Breast epithelium (tissue), 4 donors: ENCODE measurements around the gene CHRNB2. TPM values are rescaled to one million over a fixed set of nuclear protein-coding genes. Genes with fewer than 3 reads are reported as not detected.

Experiments
- DNase-seq, 2 donors: peaks; one replicate each; pipeline ENCODE4 v3.0.0-alpha.2; 2019; ENCODE audit warnings: low spot score in 2 of 2
- H3K27ac ChIP-seq, 2 donors: fragments of 200-600 bp; sonication (generic) in 1 of 2; one replicate each; pipeline ENCODE4 v1.5.1; 2016 to 2019; ENCODE audit warnings: mild to moderate bottlenecking in 1 of 2
- H3K27me3 ChIP-seq, 2 donors: fragments of 200-600 bp; sonication (generic) in 1 of 2; one replicate each; pipeline versions ENCODE4 v1.5.1 to v1.6.0; 2017 to 2019; ENCODE audit warnings: control low read depth in 1 of 2, mild to moderate bottlenecking in 1 of 2
- H3K36me3 ChIP-seq: fragments of 200-600 bp; one replicate; pipeline ENCODE4 v1.5.1; 2019
- H3K4me1 ChIP-seq, 2 donors: fragments of 200-600 bp; sonication (generic); one replicate each; pipeline ENCODE4 v1.5.1; 2016 to 2019; ENCODE audit warnings: control low read depth in 1 of 2
- H3K4me3 ChIP-seq, 3 donors: fragments of 200-600 bp; sonication (generic); 1 replicate in 2 of 3; 2 replicates in 1 of 3; pipeline ENCODE4 v1.5.1; 2016 to 2019; ENCODE audit warnings: mild to moderate bottlenecking in 3 of 3, moderate library complexity in 2 of 3
- H3K9me3 ChIP-seq, 2 donors: fragments of 200-600 bp; sonication (generic) in 1 of 2; one replicate each; pipeline ENCODE4 v1.5.1; 2016 to 2019; ENCODE audit warnings: control low read depth in 1 of 2
- POLR2A ChIP-seq: fragments of 450-650 bp; IDR thresholded peaks from one replicate; pipeline ENCODE4 v1.6.1; 2016; ENCODE audit warnings: antibody characterized with exemption, mild to moderate bottlenecking, moderate library complexity
- POLR2AphosphoS5 ChIP-seq, 3 donors: sonication (generic); formaldehyde crosslinking; IDR thresholded peaks; one replicate each; pipeline ENCODE4 v1.6.1; 2017; ENCODE audit warnings: antibody characterized with exemption in 3 of 3
- intact Hi-C: fragments of 100-400 bp; cut with DNase I; formaldehyde crosslinking; loops from one replicate; pipeline ENCODE4 v1.15.1; 2023; ENCODE audit warnings: low total_unique reads
- total RNA-seq, 3 donors: library from RNA; depleted of rRNA; stranded (reverse); fragments of >200 nt; gene quantifications; one replicate each; pipeline ENCODE4 v1.1.0, GENCODE V29; 2016
- TF ChIP-seq, protein P1 (sequence below), 3 donors: fragments of 450-650 bp; IDR thresholded peaks; one replicate each; pipeline ENCODE4 v1.5.1; 2016 to 2017; ENCODE audit warnings: antibody characterized with exemption in 3 of 3, mild to moderate bottlenecking in 3 of 3, moderate library complexity in 3 of 3

CHRNB2 gene
- total RNA-seq, 3 donors from 2014 or later = 0.16 to 1.3 (median 0.73) TPM

DNA sequence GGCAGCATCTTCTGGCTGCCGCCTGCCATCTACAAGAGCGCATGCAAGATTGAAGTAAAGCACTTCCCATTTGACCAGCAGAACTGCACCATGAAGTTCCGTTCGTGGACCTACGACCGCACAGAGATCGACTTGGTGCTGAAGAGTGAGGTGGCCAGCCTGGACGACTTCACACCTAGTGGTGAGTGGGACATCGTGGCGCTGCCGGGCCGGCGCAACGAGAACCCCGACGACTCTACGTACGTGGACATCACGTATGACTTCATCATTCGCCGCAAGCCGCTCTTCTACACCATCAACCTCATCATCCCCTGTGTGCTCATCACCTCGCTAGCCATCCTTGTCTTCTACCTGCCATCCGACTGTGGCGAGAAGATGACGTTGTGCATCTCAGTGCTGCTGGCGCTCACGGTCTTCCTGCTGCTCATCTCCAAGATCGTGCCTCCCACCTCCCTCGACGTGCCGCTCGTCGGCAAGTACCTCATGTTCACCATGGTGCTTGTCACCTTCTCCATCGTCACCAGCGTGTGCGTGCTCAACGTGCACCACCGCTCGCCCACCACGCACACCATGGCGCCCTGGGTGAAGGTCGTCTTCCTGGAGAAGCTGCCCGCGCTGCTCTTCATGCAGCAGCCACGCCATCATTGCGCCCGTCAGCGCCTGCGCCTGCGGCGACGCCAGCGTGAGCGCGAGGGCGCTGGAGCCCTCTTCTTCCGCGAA lies 3.8 kb downstream of the CHRNB2 start:
- intact Hi-C loops = no loop called here
- Histone ChIP-seq H3K4me1 (no peaks in the 10 kb centered on the region), H3K27ac (no peak overlapping the region), H3K4me3 (no peak overlapping the region), H3K9me3 (no peaks in the 10 kb centered on the region), H3K27me3 (no peaks in the 10 kb centered on the region), H3K36me3 (no peaks in the 10 kb centered on the region)
- TF ChIP-seq, protein P1, sequence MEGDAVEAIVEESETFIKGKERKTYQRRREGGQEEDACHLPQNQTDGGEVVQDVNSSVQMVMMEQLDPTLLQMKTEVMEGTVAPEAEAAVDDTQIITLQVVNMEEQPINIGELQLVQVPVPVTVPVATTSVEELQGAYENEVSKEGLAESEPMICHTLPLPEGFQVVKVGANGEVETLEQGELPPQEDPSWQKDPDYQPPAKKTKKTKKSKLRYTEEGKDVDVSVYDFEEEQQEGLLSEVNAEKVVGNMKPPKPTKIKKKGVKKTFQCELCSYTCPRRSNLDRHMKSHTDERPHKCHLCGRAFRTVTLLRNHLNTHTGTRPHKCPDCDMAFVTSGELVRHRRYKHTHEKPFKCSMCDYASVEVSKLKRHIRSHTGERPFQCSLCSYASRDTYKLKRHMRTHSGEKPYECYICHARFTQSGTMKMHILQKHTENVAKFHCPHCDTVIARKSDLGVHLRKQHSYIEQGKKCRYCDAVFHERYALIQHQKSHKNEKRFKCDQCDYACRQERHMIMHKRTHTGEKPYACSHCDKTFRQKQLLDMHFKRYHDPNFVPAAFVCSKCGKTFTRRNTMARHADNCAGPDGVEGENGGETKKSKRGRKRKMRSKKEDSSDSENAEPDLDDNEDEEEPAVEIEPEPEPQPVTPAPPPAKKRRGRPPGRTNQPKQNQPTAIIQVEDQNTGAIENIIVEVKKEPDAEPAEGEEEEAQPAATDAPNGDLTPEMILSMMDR (IDR thresholded peaks at IDR 0.05) = no peak
- TF ChIP-seq POLR2A (no peak), POLR2AphosphoS5 (IDR thresholded peaks at IDR 0.05) (no peak)
- no peak for DNase-seq

DNA sequence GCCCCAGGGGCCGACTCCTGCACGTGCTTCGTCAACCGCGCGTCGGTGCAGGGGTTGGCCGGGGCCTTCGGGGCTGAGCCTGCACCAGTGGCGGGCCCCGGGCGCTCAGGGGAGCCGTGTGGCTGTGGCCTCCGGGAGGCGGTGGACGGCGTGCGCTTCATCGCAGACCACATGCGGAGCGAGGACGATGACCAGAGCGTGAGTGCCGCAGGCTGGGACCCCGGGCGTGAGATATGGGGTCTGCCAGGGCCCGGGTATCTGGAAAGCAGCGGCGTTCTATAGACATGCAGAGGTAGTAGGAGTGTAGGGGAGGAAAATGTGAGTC lies 4.3 kb downstream of the CHRNB2 start:
- no peak for DNase-seq
- no peaks in the 10 kb centered on the region for H3K9me3 ChIP-seq
- H3K4me1 ChIP-seq = no peaks in the 10 kb centered on the region
- TF ChIP-seq POLR2AphosphoS5 (IDR thresholded peaks at IDR 0.05) = no peak
- no peak for TF ChIP-seq POLR2A
- TF ChIP-seq, protein P1 (IDR thresholded peaks at IDR 0.05) = no peak
- no peaks in the 10 kb centered on the region for H3K36me3 ChIP-seq
- no peak overlapping the region for H3K4me3 ChIP-seq
- intact Hi-C loops = no loop called here
- H3K27me3 ChIP-seq = no peaks in the 10 kb centered on the region
- H3K27ac ChIP-seq = no peak overlapping the region

DNA sequence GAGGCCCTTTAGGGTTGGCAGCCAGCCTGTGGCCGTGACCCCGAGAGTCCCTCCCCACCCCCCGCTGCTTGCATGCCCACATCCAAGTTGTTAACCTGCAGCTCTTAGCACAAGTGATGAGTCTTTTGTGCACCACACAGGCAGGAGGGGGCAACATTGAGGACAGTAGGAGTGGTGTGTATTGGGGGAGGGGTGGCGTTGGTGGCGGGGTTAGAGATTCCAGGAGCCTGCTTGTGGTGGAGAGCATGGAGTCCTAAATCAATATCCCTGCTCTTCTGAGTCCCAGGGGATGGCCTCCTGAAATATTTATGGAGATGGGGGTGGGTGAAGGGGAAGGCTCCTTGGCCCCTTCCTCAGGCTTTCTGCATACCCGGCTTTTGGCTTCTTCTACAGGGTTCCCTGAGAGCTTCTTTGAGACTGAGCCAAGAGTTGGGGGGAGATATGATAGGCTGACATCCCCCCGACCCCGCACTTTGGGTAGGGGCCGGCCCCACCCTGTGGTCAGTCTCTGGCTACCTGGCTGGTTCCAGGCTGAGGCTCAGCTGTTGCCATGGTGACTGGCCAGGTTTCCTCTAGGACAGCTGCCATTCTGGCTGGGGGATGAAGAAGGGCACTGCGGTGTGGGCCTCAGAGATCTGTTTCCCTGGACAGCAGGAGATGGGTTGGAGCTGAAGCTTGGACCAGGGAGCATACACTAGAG lies 5.0 kb downstream of the CHRNB2 start:
- intact Hi-C loops = no loop called here
- Histone ChIP-seq H3K27me3 (no peaks in the 10 kb centered on the region), H3K4me3 (no peak overlapping the region), H3K27ac (no peak overlapping the region), H3K36me3 (no peaks in the 10 kb centered on the region), H3K4me1 (no peaks in the 10 kb centered on the region), H3K9me3 (no peaks in the 10 kb centered on the region)
- no peak for DNase-seq
- TF ChIP-seq POLR2A = no peak
- TF ChIP-seq POLR2AphosphoS5 (IDR thresholded peaks at IDR 0.05) = no peak
- TF ChIP-seq, protein P1 (IDR thresholded peaks at IDR 0.05) = no peak

DNA sequence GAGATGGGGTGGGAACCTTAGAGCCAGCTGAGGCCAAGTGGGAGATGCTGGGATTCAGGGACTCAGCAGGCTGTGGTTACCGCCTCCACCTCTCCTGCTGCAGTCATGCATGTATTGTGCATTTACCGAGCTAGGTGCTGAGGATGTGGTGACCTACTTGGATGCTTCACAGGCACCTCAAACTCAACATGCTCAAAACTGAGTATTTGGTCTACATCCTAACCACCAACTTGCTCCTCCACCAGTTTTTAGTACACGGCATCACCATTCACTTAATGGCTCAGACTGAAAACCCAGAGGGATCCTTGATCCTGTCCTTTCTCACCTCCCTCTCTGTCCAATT lies 5.6 kb downstream of the CHRNB2 start:
- DNase-seq = no peak
- TF ChIP-seq POLR2AphosphoS5 (IDR thresholded peaks at IDR 0.05) (no peak), POLR2A (no peak)
- Histone ChIP-seq H3K4me3 (no peak overlapping the region), H3K27me3 (no peaks in the 10 kb centered on the region), H3K4me1 (no peaks in the 10 kb centered on the region), H3K36me3 (no peaks in the 10 kb centered on the region), H3K27ac (no peak overlapping the region), H3K9me3 (no peaks in the 10 kb centered on the region)
- intact Hi-C loops = no loop called here

DNA sequence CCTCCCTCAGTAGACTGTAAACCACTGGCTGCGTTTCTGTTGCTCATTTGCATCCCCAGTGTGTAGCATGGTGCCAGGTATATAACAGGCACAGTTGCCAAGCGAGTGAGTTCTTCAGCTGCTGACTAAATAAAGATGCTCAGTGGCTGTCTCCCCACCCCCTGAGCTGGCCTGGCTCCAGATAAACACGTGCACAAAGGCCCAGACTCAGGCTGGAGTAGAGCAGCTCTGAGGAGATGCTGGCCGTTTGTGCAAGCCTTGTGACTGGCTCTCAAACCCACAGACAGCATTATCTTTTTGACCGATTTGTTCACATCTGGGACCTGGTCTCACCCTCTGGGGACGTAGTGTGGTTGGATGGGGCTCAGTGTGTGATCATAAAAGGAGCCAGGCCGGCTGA lies 7.1 kb downstream of the CHRNB2 start:
- no peaks in the 10 kb centered on the region for H3K4me1 ChIP-seq
- intact Hi-C loops = no loop called here
- H3K27ac ChIP-seq = no peak overlapping the region
- H3K4me3 ChIP-seq = no peak overlapping the region
- no peaks in the 10 kb centered on the region for H3K9me3 ChIP-seq
- TF ChIP-seq POLR2A = no peak
- TF ChIP-seq POLR2AphosphoS5 (IDR thresholded peaks at IDR 0.05) = no peak
- TF ChIP-seq, protein P1 (IDR thresholded peaks at IDR 0.05) = no peak
- no peaks in the 10 kb centered on the region for H3K36me3 ChIP-seq
- no peak for DNase-seq
- H3K27me3 ChIP-seq = no peaks in the 10 kb centered on the region
